ENCODE data around the gene KLHL29. TPM values are rescaled to one million over a fixed set of nuclear protein-coding genes. Genes with fewer than 3 reads are reported as not detected.
"Not testable (repeated sequence)": the region's sequence is repeated elsewhere in the genome, so short reads cannot be mapped to it uniquely, and the experiment has no call there.

Gene KLHL29
- total RNA-seq, 1 donor from 2014 or later, result 36.5 TPM

DNA sequence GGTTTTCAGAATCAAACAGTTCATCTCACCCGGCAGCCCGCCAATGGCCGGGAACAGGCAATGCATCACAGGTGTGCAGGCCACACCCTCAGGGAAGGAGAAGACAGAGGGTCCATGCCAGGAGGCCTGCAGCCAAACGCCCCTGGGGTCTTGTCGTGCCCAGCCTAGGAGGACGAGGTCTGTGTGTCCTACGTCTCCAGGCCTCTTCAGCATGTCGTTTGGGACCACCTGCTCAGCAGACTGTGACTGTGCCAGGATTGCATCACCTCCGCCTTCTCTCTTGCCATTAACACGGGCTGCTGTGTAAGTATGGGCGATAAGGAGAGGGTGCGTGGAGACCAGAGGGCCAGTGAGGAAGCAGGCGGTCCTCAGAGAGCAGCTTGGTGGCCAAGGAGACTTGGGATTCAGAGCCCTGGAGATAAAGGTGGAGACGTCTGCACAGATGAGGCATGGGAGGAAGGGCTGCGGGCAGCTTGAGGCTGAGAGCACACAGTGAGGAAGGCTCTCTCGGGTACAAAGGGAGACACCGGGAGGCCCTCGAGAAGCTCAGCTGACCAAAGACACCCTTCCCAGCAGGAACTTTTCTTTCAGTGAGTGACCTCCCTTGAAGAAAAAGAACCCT is 37.4 kb upstream of the KLHL29 start:
- H3K9me3 Mint-ChIP-seq (ENCODE audit: unreplicated experiment), result peaks cover 2% of the 10 kb centered on the region
- TF ChIP-seq, protein P1, sequence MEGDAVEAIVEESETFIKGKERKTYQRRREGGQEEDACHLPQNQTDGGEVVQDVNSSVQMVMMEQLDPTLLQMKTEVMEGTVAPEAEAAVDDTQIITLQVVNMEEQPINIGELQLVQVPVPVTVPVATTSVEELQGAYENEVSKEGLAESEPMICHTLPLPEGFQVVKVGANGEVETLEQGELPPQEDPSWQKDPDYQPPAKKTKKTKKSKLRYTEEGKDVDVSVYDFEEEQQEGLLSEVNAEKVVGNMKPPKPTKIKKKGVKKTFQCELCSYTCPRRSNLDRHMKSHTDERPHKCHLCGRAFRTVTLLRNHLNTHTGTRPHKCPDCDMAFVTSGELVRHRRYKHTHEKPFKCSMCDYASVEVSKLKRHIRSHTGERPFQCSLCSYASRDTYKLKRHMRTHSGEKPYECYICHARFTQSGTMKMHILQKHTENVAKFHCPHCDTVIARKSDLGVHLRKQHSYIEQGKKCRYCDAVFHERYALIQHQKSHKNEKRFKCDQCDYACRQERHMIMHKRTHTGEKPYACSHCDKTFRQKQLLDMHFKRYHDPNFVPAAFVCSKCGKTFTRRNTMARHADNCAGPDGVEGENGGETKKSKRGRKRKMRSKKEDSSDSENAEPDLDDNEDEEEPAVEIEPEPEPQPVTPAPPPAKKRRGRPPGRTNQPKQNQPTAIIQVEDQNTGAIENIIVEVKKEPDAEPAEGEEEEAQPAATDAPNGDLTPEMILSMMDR (IDR thresholded peaks at IDR 0.05; ENCODE audit: partially characterized antibody, unreplicated experiment), result no peak
- H3K36me3 Mint-ChIP-seq (ENCODE audit: unreplicated experiment), result no peaks in the 10 kb centered on the region
- no peak for DNase-seq
- H3K27me3 Mint-ChIP-seq (ENCODE audit: unreplicated experiment), result peaks cover 5% of the 10 kb centered on the region
- no peak overlapping the region for H3K4me3 Mint-ChIP-seq (ENCODE audit: unreplicated experiment)
- H3K27ac Mint-ChIP-seq (ENCODE audit: unreplicated experiment), result no peak overlapping the region
- H3K4me1 Mint-ChIP-seq (ENCODE audit: low read depth, unreplicated experiment), result peaks cover 17% of the 10 kb centered on the region

DNA sequence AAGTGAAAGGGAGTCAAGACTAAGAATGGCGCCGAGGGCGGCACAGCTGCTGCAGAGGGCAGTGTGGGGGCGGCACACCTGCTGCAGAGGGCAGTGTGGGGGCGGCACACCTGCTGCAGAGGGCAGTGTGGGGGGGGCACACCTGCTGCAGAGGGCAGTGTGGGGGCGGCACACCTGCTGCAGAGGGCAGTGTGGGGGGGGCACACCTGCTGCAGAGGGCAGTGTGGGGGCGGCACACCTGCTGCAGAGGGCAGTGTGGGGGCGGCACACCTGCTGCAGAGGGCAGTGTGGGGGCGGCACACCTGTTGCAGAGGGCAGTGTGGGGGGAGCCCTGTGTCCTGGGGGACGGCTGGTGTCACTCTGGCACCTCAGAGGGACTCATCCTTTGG is 36.9 kb upstream of the KLHL29 start:
- not testable (repeated sequence) for H3K27me3 Mint-ChIP-seq (ENCODE audit: unreplicated experiment); H3K36me3 Mint-ChIP-seq (ENCODE audit: unreplicated experiment); H3K4me3 Mint-ChIP-seq (ENCODE audit: unreplicated experiment); H3K9me3 Mint-ChIP-seq (ENCODE audit: unreplicated experiment); DNase-seq; H3K27ac Mint-ChIP-seq (ENCODE audit: unreplicated experiment)
- H3K4me1 Mint-ChIP-seq (ENCODE audit: low read depth, unreplicated experiment), result peaks cover 17% of the 10 kb centered on the region

DNA sequence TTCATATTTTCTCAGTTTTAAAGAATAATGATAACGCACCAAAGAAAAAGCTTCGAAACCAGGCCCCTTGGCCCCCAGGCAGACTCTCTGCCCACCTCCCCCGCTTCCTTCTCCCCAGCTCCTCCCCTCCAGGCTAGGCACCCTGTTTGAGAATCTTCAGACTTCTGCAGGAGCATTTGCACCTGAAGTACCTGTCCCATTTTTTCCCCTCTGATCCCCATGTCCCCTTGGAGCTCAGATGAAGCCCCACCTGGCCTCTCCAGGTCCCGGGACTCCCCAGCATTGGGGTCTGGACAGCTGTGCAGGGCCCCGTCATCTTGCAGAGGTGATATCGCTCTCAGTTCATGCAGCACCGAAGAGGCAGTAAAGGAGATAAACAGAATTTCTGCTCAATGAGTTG is 35.5 kb upstream of the KLHL29 start:
- peaks cover 11% of the 10 kb centered on the region for H3K27me3 Mint-ChIP-seq (ENCODE audit: unreplicated experiment)
- peaks cover 2% of the 10 kb centered on the region for H3K9me3 Mint-ChIP-seq (ENCODE audit: unreplicated experiment)
- H3K4me1 Mint-ChIP-seq (ENCODE audit: low read depth, unreplicated experiment), result peaks cover 17% of the 10 kb centered on the region
- H3K4me3 Mint-ChIP-seq (ENCODE audit: unreplicated experiment), result no peak overlapping the region
- no peak for DNase-seq
- TF ChIP-seq, protein P1 (IDR thresholded peaks at IDR 0.05; ENCODE audit: partially characterized antibody, unreplicated experiment), result no peak
- H3K36me3 Mint-ChIP-seq (ENCODE audit: unreplicated experiment), result peaks cover 6% of the 10 kb centered on the region
- no peak overlapping the region for H3K27ac Mint-ChIP-seq (ENCODE audit: unreplicated experiment)

DNA sequence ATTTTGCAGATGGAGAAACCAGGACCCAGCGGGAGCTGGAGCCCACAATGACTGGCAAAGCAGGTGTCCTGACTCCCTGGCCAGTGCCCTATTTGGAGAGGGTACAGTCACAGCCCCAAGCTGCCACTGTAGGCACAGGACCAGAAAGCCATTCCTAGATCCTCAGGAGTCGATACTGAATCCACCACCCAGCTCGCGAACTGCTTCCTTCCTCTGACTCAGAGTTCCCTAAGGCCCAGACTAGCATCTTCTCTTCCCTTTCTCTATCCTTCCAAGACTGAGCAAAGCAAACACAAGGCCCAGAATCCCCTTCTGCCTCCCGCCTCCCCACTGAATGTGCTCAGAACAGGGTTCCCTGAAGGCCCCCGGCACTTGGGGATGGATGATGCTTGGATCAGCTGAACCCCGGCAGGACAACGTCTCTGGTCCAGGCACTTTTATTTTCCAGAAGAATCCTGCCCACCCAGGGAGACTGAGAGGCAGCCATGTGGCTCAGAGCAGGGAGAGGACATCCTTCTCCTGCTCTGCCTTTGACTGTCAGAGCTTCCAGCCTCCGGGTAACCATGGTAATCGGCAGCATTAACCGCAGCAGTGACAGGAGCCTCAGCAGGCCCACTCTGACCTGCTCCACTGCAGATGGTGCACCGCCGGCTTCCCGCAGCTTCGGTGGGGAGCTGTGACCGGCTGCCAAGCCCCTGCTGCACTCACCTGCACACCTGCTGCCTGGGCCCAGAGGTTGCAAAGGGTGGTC is 34.8 kb upstream of the KLHL29 start:
- Mint-ChIP-seq H3K27ac (ENCODE audit: unreplicated experiment) (no peak overlapping the region), H3K4me1 (ENCODE audit: low read depth, unreplicated experiment) (peaks cover 17% of the 10 kb centered on the region), H3K36me3 (ENCODE audit: unreplicated experiment) (peaks cover 6% of the 10 kb centered on the region), H3K27me3 (ENCODE audit: unreplicated experiment) (peaks cover 11% of the 10 kb centered on the region), H3K9me3 (ENCODE audit: unreplicated experiment) (peaks cover 2% of the 10 kb centered on the region), H3K4me3 (ENCODE audit: unreplicated experiment) (no peak overlapping the region)
- DNase-seq, result peak; percentile 31
- TF ChIP-seq, protein P1 (IDR thresholded peaks at IDR 0.05; ENCODE audit: partially characterized antibody, unreplicated experiment), result no peak

DNA sequence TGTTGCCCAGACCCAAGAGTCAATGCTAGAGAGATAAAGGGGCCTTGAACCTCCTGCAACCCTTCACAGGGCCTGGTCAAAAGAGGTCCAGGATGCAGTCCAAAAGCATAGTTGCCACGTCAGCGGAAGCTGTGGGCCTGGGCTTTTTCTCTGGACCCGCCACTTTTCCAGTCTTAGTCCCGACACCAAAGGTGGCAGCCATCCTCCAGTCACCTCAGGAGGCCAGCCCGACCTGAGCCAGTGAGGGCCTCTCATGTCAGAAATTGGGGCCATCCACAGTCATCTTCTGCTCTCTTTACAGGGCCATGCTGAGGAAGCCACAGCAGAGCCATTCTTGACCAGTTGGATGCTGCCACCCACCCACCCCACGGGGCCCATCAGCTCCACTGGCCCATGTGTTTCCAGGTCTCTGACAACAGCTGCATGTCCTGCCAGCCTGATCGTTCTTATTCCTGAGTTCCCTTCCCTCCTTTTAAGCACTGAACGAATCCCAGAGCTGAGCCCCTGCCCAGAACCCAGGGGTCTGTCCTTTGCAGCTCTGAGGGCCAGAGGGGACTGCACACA is 34.1 kb upstream of the KLHL29 start:
- no peak overlapping the region for H3K4me3 Mint-ChIP-seq (ENCODE audit: unreplicated experiment)
- no peak overlapping the region for H3K27ac Mint-ChIP-seq (ENCODE audit: unreplicated experiment)
- peaks cover 2% of the 10 kb centered on the region for H3K9me3 Mint-ChIP-seq (ENCODE audit: unreplicated experiment)
- TF ChIP-seq, protein P1 (IDR thresholded peaks at IDR 0.05; ENCODE audit: partially characterized antibody, unreplicated experiment), result no peak
- DNase-seq, result no peak
- H3K27me3 Mint-ChIP-seq (ENCODE audit: unreplicated experiment), result peaks cover 9% of the 10 kb centered on the region
- peaks cover 17% of the 10 kb centered on the region for H3K4me1 Mint-ChIP-seq (ENCODE audit: low read depth, unreplicated experiment)
- H3K36me3 Mint-ChIP-seq (ENCODE audit: unreplicated experiment), result peaks cover 6% of the 10 kb centered on the region
